Urinary bladder (tissue), 4 donors: ENCODE data around the gene SFXN1. TPM values are rescaled to one million over a fixed set of nuclear protein-coding genes. Genes with fewer than 3 reads are reported as not detected.

ENCODE experiments used
- DNase-seq: peaks from one replicate; pipeline ENCODE4 v3.0.0-alpha.2; 2015; ENCODE audit errors: extremely low spot score
- H3K27ac ChIP-seq: one replicate; pipeline ENCODE4 v1.5.1; 2013; ENCODE audit warnings: low read depth, mild to moderate bottlenecking, moderate library complexity
- H3K36me3 ChIP-seq: one replicate; pipeline ENCODE4 v1.6.1; 2013; ENCODE audit warnings: mild to moderate bottlenecking, moderate library complexity; ENCODE audit not compliant: insufficient read depth
- H3K4me1 ChIP-seq: one replicate; pipeline ENCODE4 v1.6.1; 2013; ENCODE audit warnings: mild to moderate bottlenecking, moderate library complexity; ENCODE audit not compliant: insufficient read depth
- H3K4me3 ChIP-seq: one replicate; pipeline ENCODE4 v1.5.1; 2013; ENCODE audit warnings: low read depth, low read length
- WGBS: extraction: QIAGEN DNeasy Blood & Tissue Kit; methylation state at CpG from one replicate; pipeline ENCODE4 v1.1.7; 2013; 5-methylcytosine and 5-hydroxymethylcytosine counted together
- polyA plus RNA-seq: library from polyadenylated mRNA; stranded (reverse); fragments of 200-250 nt; gene quantifications from one replicate; pipeline ENCODE4 v1.2.3, GENCODE V29; 2013
- total RNA-seq: library from RNA; depleted of rRNA; stranded (reverse); fragments of >200 nt; gene quantifications from one replicate; pipeline ENCODE4 v1.2.3, GENCODE V29; 2014
- donor health status: healthy with polysubstance abuse.
- donor health status: healthy.

Gene SFXN1
- total and polyA plus RNA-seq, 2 donors: 14.3 to 36.5 TPM

- H3K4me3 ChIP-seq: no peak overlapping the region
- DNase-seq: no peak
- H3K4me1 ChIP-seq: no peaks in the 10 kb centered on the region
- WGBS: 67% methylated on average over 5 of the region's 5 CpGs
- H3K27ac ChIP-seq: no peak overlapping the region
- H3K36me3 ChIP-seq: no peaks in the 10 kb centered on the region
Measured at GRCh38 chr5:175470781-175471180, 7.6 kb upstream of the SFXN1 start.

- H3K36me3 ChIP-seq: no peaks in the 10 kb centered on the region
- H3K4me3 ChIP-seq: no peak overlapping the region
- no peak for DNase-seq
- 90% methylated on average over 6 of the region's 6 CpGs for WGBS
- no peaks in the 10 kb centered on the region for H3K4me1 ChIP-seq
- H3K27ac ChIP-seq: no peak overlapping the region
Measured at GRCh38 chr5:175471196-175471595, 7.2 kb upstream of the SFXN1 start.

- Histone ChIP-seq H3K27ac (no peak overlapping the region), H3K36me3 (no peaks in the 10 kb centered on the region), H3K4me1 (no peaks in the 10 kb centered on the region), H3K4me3 (no peak overlapping the region)
- DNase-seq: no peak
- WGBS: 74% methylated on average over 6 of the region's 6 CpGs
Measured at GRCh38 chr5:175471628-175472027, 6.7 kb upstream of the SFXN1 start.

- H3K36me3 ChIP-seq: no peaks in the 10 kb centered on the region
- no peak overlapping the region for H3K27ac ChIP-seq
- no peak for DNase-seq
- no peak overlapping the region for H3K4me3 ChIP-seq
- no peaks in the 10 kb centered on the region for H3K4me1 ChIP-seq
Measured at GRCh38 chr5:175472378-175472777, 6.0 kb upstream of the SFXN1 start.

- no peak overlapping the region for H3K27ac ChIP-seq
- H3K4me1 ChIP-seq: no peaks in the 10 kb centered on the region
- H3K36me3 ChIP-seq: no peaks in the 10 kb centered on the region
- DNase-seq: no peak
- 69% methylated on average over 1 of the region's 1 CpG for WGBS
- H3K4me3 ChIP-seq: no peak overlapping the region
Measured at GRCh38 chr5:175475248-175475647, 3.1 kb upstream of the SFXN1 start.

- DNase-seq: no peak
- Histone ChIP-seq H3K36me3 (no peaks in the 10 kb centered on the region), H3K4me3 (no peak overlapping the region), H3K4me1 (no peaks in the 10 kb centered on the region), H3K27ac (no peak overlapping the region)
- WGBS: 75% methylated on average over 5 of the region's 5 CpGs
Measured at GRCh38 chr5:175477440-175477839, 920 bp upstream of the SFXN1 start.

GRCh38 chr5:175478008-175478383, 364 bp upstream of the SFXN1 start:
- H3K4me3 ChIP-seq: peak overlapping the region; percentile 85
- H3K36me3 ChIP-seq: no peaks in the 10 kb centered on the region
- WGBS: 3% methylated on average over 12 of the region's 12 CpGs
- no peaks in the 10 kb centered on the region for H3K4me1 ChIP-seq
- H3K27ac ChIP-seq: no peak overlapping the region
- no peak for DNase-seq

- peak overlapping the region; percentile 85 for H3K4me3 ChIP-seq
- H3K27ac ChIP-seq: no peak overlapping the region
- H3K36me3 ChIP-seq: no peaks in the 10 kb centered on the region
- DNase-seq: no peak
- H3K4me1 ChIP-seq: no peaks in the 10 kb centered on the region
- WGBS: 34% methylated on average over 13 of the region's 13 CpGs
Measured at GRCh38 chr5:175479125-175479881, 943 bp downstream of the SFXN1 start.

GRCh38 chr5:175483337-175483736, 5.0 kb downstream of the SFXN1 start:
- H3K36me3 ChIP-seq: no peaks in the 10 kb centered on the region
- no peak overlapping the region for H3K27ac ChIP-seq
- WGBS: 93% methylated on average over 8 of the region's 8 CpGs

GRCh38 chr5:175484322-175484721, 6.0 kb downstream of the SFXN1 start:
- H3K36me3 ChIP-seq: no peaks in the 10 kb centered on the region
- no peak for DNase-seq
- no peak overlapping the region for H3K4me3 ChIP-seq
- H3K4me1 ChIP-seq: no peaks in the 10 kb centered on the region
- no peak overlapping the region for H3K27ac ChIP-seq
- 99% methylated on average over 26 of the region's 26 CpGs for WGBS

More at GRCh38 chr5:175483337-175483736, 5.0 kb downstream of the SFXN1 start:
- DNase-seq: no peak
- Histone ChIP-seq H3K4me3 (no peak overlapping the region), H3K4me1 (no peaks in the 10 kb centered on the region)

GRCh38 chr5:175484829-175485228, 6.5 kb downstream of the SFXN1 start:
- no peak overlapping the region for H3K27ac ChIP-seq
- no peaks in the 10 kb centered on the region for H3K4me1 ChIP-seq
- DNase-seq: no peak
- H3K4me3 ChIP-seq: no peak overlapping the region
- no peaks in the 10 kb centered on the region for H3K36me3 ChIP-seq
- 96% methylated on average over 4 of the region's 4 CpGs for WGBS

GRCh38 chr5:175485631-175486030, 7.3 kb downstream of the SFXN1 start:
- 90% methylated on average over 6 of the region's 6 CpGs for WGBS
- H3K4me3 ChIP-seq: no peak overlapping the region
- no peak for DNase-seq

GRCh38 chr5:175487514-175488222, 9.3 kb downstream of the SFXN1 start:
- WGBS: 90% methylated on average over 11 of the region's 11 CpGs
- H3K36me3 ChIP-seq: peaks cover 2% of the 10 kb centered on the region

More at GRCh38 chr5:175485631-175486030, 7.3 kb downstream of the SFXN1 start:
- no peak overlapping the region for H3K27ac ChIP-seq
- no peaks in the 10 kb centered on the region for H3K36me3 ChIP-seq
- H3K4me1 ChIP-seq: no peaks in the 10 kb centered on the region

GRCh38 chr5:175489693-175490443, 11.5 kb downstream of the SFXN1 start:
- no peaks in the 10 kb centered on the region for H3K4me1 ChIP-seq
- H3K36me3 ChIP-seq: peaks cover 2% of the 10 kb centered on the region
- no peak overlapping the region for H3K27ac ChIP-seq
- DNase-seq: no peak
- 83% methylated on average over 6 of the region's 6 CpGs for WGBS
- H3K4me3 ChIP-seq: no peak overlapping the region

More at GRCh38 chr5:175487514-175488222, 9.3 kb downstream of the SFXN1 start:
- Histone ChIP-seq H3K4me1 (no peaks in the 10 kb centered on the region), H3K4me3 (no peak overlapping the region), H3K27ac (no peak overlapping the region)
- no peak for DNase-seq
